ENCODE data around the gene EXOC7.

Gene EXOC7

DNA sequence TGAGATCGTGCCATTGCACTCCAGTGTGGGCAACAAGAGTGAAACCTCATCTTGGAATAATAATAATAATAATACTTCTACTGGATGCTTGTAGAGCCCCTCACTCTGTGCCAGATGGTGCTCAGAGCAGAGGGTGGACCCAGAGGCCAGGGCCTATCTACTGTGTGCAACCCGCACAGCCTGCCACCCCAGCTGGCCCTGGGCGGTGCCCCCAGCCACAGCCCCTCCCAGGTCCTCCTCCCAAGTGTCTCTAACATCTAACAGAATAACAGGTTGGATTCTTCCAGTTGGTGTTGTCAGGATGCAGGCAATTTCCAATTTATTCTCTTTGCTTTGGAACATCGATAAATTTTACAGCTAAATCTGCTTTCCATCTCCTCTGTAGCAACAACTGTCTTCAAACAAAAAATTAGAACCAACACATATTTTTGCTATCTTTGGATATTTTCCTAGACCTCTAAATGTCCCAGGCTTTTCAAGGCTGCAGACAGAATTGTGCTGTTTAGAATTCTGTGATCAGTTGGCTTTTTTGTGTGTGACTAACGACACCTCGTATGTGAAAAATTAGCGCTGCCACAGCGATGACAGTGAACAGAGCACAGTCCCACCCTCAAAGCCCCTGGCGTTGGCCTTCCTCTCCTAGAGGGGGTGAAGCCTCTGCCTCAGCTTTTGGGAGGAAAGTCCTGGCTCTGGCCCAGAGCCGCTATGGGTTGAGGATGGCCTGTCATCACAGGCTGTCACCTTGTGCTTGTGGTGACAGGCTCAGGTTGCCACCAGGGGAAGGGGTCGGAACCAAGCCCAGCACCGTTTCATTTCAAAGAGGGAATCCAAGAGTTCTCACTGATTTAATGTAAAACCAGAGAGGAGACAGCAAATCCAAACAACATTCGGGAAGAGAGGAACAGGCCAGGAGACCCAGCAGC, 68.9 kb downstream of the EXOC7 start:
- no peak for DNase-seq

DNA sequence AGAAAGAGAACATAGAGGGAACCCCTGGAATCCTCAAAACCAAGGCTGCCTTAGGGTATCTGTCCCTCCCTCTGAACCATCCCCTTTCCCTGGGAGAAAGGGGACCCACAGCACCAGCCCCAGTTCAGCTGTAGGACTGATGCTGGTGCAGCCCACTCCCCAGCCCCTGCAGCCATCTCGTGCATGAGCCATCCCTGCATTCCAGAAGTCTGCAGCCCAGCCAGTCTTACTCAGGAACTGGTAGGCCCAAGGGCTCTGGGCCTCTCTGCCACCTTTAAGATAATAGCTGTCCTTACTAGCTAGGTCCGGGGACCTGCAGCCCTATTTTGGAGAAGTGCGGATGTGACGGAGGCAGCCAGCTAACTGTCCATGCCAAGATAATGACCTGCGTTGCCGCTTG, 70.4 kb downstream of the EXOC7 start:
- no peak for DNase-seq

DNA sequence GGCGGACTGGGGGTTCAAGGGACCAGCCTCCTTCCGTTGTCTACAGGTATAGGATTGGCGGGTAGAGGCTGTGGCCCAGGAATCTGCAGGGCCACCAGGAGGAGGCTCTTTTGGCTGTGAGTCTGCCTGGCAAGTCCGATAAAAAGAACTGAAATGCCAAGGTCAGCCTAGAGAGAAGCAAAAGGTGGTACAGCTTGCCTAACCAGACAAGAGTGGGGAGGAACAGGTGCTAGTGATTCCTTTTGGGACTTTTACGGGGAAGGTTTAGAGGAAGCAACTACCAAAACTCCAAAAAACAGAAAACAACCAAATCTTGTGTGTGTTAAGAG, 70.8 kb downstream of the EXOC7 start:
- DNase-seq: no peak

DNA sequence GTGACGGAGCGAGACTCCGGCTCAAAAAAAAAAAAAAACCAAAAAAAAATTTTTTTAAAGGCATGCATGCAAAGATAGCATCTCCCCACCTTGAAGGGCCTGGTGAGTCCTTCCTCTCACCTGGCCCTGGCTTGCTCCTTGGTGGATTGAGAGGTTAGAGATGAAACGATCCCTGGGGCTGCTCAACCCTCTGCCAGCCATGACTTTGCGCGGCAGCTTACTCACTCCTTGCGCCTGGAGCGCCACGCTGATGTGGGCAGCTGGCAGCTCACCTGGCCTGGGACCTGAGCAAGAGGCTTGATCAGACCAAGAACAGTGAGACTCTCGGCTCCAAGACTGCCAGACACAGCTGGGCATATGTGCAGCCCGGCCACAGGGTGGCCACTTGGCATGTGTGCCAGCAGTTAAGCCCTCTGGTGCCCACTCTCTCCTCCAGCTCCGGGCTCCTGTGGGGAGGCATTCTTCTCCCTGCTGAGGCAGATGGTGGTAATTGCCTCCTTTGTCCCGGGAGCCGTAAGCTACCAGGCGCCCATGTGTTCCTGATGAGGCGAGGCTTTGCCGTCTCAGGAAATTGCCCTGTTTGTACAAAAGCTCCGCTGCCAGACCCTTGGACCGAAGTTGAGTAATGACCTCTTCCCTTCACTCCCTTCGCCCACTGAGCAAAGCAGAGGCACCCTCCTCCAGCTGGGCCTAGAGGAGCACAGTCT, 71.4 kb downstream of the EXOC7 start:
- DNase-seq: no peak

Measured in amniotic stem cell (primary cell).